Ovary (tissue), 9 donors: Measurements from ENCODE around the gene SMCO3. TPM values are rescaled to one million over a fixed set of nuclear protein-coding genes. Genes with fewer than 3 reads are reported as not detected.
"Not testable (repeated sequence)": the region's sequence is repeated elsewhere in the genome, so short reads cannot be mapped to it uniquely, and the experiment has no call there.

Experiments used
- DNase-seq, 5 donors: peaks; one replicate each; pipeline ENCODE4 v3.0.0-alpha.2; 2019 to 2020
- H3K27ac ChIP-seq, 2 donors: fragments of 200-600 bp; one replicate each; pipeline versions ENCODE4 v1.5.1 to v1.8.0; 2019 to 2022
- H3K27me3 ChIP-seq: fragments of 200-600 bp; one replicate; pipeline ENCODE4 v1.8.0; 2022
- H3K36me3 ChIP-seq: fragments of 200-600 bp; sonication (generic); one replicate; pipeline ENCODE4 v1.5.1; 2019
- H3K4me1 ChIP-seq: one replicate; pipeline ENCODE4 v1.8.1; 2013; ENCODE audit warnings: mild to moderate bottlenecking, moderate library complexity; ENCODE audit not compliant: insufficient read depth
- H3K4me3 ChIP-seq: fragments of 200-600 bp; sonication (generic); one replicate; pipeline ENCODE4 v1.5.1; 2017
- H3K9me3 ChIP-seq, 2 donors: fragments of 200-600 bp in 1 of 2; sonication (generic) in 1 of 2; one replicate each; pipeline versions ENCODE4 v1.5.1 to v1.8.1; 2013 to 2019; ENCODE audit warnings: mild to moderate bottlenecking in 1 of 2, moderate library complexity in 1 of 2
- EP300 ChIP-seq: sonication (generic); formaldehyde crosslinking; IDR thresholded peaks from one replicate; pipeline ENCODE4 v1.6.1; 2017; ENCODE audit warnings: antibody characterized with exemption
- POLR2A ChIP-seq: fragments of 450-650 bp; IDR thresholded peaks from one replicate; pipeline ENCODE4 v1.6.1; 2017; ENCODE audit warnings: antibody characterized with exemption, mild to moderate bottlenecking, moderate library complexity
- WGBS, 3 donors: extraction: QIAGEN DNeasy Blood & Tissue Kit in 1 of 3; methylation state at CpG; one replicate each; pipeline versions ENCODE4 v1.1.5 to v1.1.7; 2013 to 2017; 5-methylcytosine and 5-hydroxymethylcytosine counted together
- intact Hi-C, 4 donors: fragments of 100-400 bp; cut with DNase I; formaldehyde crosslinking; loops; one replicate each; pipeline versions ENCODE4 v1.11.0 to v1.15.1; 2022 to 2023
- polyA plus RNA-seq, 2 donors: library from polyadenylated mRNA; stranded (reverse); fragments of 200-250 nt in 1 of 2; fragments of 350-450 nt in 1 of 2; fragmentation: Illumina TruSeq in 1 of 2; extraction: RNeasy Lipid Tissue Mini Kit (QIAGEN cat#74804) in 1 of 2; gene quantifications; one replicate each; pipeline ENCODE4 v1.2.3, GENCODE V29; 2013 to 2014
- total RNA-seq, 7 donors: library from RNA; depleted of rRNA in 2 of 7; stranded (reverse); fragments of >200 nt in 2 of 7; fragmentation: NEBNext Ultra II Directional in 3 of 7; extraction: Animal tissue kit (Norgen Biotek cat#: 25700) in 3 of 7; gene quantifications; one replicate each; pipeline versions ENCODE4 v1.1.0 to v1.2.4, GENCODE V29; 2016 to 2023
- TF ChIP-seq, protein P1 (sequence below), 3 donors: fragments of 450-650 bp in 2 of 3; fragments of 200-600 bp in 1 of 3; IDR thresholded peaks; one replicate each; pipeline versions ENCODE4 v1.5.1 to v1.8.0; 2016 to 2022; ENCODE audit warnings: antibody characterized with exemption in 3 of 3, mild to moderate bottlenecking in 1 of 3
- donor health status: DM: no; HTN: no; CAD: no; lungs with moderate emphysema.
- donor health status: DM: no; HTN: no; CAD: no.
- donor health status: Bipolar disorder and iron deficiency.
- donor health status: DM: yes; HTN: yes; CAD: no.
- donor health status: DM: no; HTN: no; CAD: no.
- donor health status: DM: yes; HTN: yes; CAD: no.

The SMCO3 gene
- total and polyA plus RNA-seq, 9 donors = 0.04 to 0.30 (median 0.15) TPM; not detected in 6

DNA sequence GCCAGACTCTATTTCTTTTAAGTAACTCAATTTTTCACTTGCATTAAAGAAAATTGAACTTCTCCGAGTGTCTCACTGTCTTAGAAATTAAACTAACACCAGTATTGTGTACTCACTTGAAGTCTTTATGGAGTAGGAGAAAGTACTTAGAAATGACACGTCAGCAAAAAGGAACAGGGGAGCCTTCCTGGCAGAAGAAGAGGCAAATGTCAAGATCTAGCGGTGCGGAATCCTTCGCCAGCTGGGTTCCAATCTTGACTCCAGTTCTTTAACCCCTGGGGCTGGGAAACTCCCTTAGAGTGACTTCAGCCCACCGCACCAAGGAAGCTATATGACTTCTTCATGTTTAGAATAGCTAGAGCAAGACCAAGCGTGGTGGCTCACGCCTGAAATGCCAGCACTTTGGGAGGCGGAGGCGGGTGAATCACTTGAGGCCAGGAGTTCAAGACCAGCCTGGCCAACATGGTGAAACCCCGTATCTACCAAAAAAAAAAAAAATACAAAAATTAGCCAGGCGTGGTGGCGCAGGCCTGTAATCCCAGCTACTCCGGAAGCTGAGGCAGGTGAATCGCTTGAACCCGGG lies 45.1 kb downstream of the SMCO3 start:
- no peaks in the 10 kb centered on the region for H3K4me1 ChIP-seq
- intact Hi-C loops = no loop called here
- no peaks in the 10 kb centered on the region for H3K9me3 ChIP-seq
- H3K27ac ChIP-seq = peak overlapping the region; percentile 74 to 91
- H3K27me3 ChIP-seq = no peaks in the 10 kb centered on the region
- peak overlapping the region; percentile 81 for H3K4me3 ChIP-seq
- 21 to 34% (median 27%) methylated on average over 15 to 16 of the region's 16 CpGs for WGBS, 3 donors
- DNase-seq = peak; percentile 18 to 45 (median 32)
- TF ChIP-seq, protein P1, sequence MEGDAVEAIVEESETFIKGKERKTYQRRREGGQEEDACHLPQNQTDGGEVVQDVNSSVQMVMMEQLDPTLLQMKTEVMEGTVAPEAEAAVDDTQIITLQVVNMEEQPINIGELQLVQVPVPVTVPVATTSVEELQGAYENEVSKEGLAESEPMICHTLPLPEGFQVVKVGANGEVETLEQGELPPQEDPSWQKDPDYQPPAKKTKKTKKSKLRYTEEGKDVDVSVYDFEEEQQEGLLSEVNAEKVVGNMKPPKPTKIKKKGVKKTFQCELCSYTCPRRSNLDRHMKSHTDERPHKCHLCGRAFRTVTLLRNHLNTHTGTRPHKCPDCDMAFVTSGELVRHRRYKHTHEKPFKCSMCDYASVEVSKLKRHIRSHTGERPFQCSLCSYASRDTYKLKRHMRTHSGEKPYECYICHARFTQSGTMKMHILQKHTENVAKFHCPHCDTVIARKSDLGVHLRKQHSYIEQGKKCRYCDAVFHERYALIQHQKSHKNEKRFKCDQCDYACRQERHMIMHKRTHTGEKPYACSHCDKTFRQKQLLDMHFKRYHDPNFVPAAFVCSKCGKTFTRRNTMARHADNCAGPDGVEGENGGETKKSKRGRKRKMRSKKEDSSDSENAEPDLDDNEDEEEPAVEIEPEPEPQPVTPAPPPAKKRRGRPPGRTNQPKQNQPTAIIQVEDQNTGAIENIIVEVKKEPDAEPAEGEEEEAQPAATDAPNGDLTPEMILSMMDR (IDR thresholded peaks at IDR 0.05) = no peak
- TF ChIP-seq POLR2A (no peak), EP300 (no peak)
- no peaks in the 10 kb centered on the region for H3K36me3 ChIP-seq

DNA sequence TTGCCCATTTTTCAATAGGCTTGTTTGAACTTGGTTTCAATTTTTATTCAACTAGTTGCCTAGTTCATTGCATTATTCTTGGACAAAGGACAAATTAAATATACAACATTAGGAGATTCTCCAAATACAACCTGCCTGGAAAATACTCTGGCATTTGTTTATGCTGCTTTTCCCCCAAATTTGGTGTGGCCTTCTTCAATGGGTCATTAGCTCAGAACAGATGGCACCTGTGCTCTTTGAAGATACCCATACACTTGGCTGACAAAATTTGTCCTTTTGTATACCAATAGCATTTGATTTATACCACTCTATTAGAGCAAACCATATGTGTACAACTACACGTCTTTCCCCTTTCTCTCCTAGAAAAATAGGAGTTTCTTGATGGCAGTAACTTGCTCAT lies 46.4 kb downstream of the SMCO3 start:
- TF ChIP-seq POLR2A (no peak), EP300 (no peak)
- TF ChIP-seq, protein P1 (IDR thresholded peaks at IDR 0.05) = no peak
- no peak overlapping the region for H3K27ac ChIP-seq
- intact Hi-C loops = no loop called here
- H3K4me1 ChIP-seq = no peaks in the 10 kb centered on the region
- no peak for DNase-seq
- 84 to 88% (median 86%) methylated on average over 1 of the region's 1 CpG for WGBS, 3 donors
- H3K27me3 ChIP-seq = no peaks in the 10 kb centered on the region
- no peak overlapping the region for H3K4me3 ChIP-seq
- H3K36me3 ChIP-seq = no peaks in the 10 kb centered on the region
- no peaks in the 10 kb centered on the region for H3K9me3 ChIP-seq

DNA sequence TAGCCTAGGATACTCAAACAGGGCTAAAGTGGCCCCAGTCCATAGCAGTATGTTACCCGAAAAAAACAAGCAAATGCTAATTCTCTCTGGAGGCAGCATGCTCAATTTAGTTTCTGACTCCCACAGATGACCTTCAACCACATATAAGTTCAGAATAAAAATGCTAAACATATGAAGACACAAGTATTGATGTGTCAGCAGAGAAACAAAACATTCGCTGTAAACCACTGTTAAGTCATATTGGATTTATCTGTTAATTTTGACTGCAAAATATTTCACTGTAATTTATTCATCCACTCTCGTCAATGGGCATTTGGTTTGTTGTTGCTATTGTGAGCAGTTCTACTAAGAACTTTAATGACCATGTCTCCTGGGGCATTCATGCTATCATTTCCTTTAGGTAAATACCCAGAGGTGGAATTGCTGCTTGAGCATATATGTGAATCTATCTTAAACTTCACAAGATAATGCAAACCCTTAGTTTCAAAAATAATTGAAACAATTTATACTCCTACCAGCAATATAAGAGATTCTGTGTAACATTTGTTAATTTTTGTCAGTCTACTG lies 47.2 kb downstream of the SMCO3 start:
- H3K4me3 ChIP-seq = no peak overlapping the region
- 49 to 69% (median 60%) methylated on average over 3 of the region's 3 CpGs for WGBS, 3 donors
- no peaks in the 10 kb centered on the region for H3K4me1 ChIP-seq
- no peaks in the 10 kb centered on the region for H3K9me3 ChIP-seq
- no peak for TF ChIP-seq POLR2A
- TF ChIP-seq, protein P1 (IDR thresholded peaks at IDR 0.05) = no peak
- no peak for TF ChIP-seq EP300
- intact Hi-C loops = no loop called here
- no peak overlapping the region for H3K27ac ChIP-seq
- H3K27me3 ChIP-seq = no peaks in the 10 kb centered on the region
- DNase-seq = no peak
- no peaks in the 10 kb centered on the region for H3K36me3 ChIP-seq

DNA sequence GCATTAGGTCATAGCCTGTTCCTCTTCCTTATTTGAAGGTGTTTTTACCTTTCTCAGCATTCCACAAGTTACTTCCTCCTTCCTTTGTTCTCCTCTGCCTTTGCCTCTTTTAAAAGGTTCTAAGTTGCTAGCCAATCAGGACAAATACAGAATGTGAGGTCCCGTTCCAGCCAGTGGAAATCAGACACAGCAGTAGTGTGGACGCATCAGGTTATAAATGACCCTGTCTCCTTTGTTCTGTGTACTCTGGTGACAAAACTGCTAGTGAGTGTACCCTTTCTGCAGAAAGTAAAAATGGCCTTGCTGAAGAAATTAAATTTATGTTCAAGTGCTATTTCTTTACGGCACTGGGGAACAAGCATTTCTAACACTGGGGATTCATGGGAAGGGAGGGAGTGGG lies 48.0 kb downstream of the SMCO3 start:
- H3K27me3 ChIP-seq, H3K9me3 ChIP-seq, H3K27ac ChIP-seq, H3K4me3 ChIP-seq, DNase-seq, intact Hi-C loops, H3K36me3 ChIP-seq, H3K4me1 ChIP-seq: not testable (repeated sequence)
- WGBS, 3 donors = 95 to 98% (median 98%) methylated on average over 3 of the region's 3 CpGs

DNA sequence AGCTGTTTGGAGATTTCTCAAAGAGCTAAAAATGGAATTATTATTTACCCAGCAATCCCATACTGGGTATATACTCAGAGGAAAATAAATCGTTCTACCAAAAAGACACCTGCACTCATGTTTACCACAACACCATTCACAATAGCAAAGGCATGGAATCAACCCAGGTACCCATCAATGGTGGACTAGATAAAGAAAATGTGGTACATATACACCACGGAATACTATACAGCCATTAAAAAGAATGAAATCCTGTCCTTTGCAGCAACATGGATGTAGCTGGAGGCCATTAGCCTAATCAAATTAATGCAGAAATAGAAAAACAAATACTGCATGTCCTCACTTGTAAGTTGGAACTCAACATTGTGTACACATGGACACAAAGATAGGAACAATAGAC lies 48.6 kb downstream of the SMCO3 start:
- DNase-seq = no peak
- no peaks in the 10 kb centered on the region for H3K9me3 ChIP-seq
- WGBS, 3 donors = 94 to 99% (median 96%) methylated on average over 2 of the region's 2 CpGs
- TF ChIP-seq POLR2A (no peak), EP300 (no peak)
- TF ChIP-seq, protein P1 (IDR thresholded peaks at IDR 0.05) = no peak
- no peak overlapping the region for H3K27ac ChIP-seq
- H3K27me3 ChIP-seq = no peaks in the 10 kb centered on the region
- H3K36me3 ChIP-seq = no peaks in the 10 kb centered on the region
- intact Hi-C loops = no loop called here
- H3K4me3 ChIP-seq = no peak overlapping the region
- H3K4me1 ChIP-seq = no peaks in the 10 kb centered on the region

DNA sequence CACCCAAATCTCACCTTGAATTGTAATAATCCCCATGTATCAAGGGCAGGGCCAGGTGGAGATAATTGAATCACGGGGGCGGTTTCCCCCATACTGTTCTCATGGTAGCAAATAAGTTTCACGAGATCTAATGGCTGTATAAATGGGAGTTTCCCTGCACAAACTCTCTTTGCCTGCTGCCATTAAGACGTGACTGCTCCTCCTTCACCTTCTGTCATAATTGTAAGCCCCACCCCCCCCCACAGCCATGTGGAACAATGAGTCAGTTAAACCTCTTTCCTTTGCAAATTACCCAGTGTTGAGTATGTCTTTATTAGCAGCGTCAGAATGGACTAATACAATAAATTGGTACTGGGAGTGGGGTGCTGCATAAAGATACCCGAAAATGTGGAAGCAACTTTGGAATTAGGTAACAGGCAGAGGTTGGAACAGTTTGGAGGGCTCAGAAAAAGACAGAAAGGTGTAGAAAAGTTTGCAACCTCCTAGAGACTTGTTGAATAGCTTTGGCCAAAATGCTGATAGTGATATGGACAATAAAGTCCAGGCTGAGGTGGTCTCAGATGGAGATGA lies 54.2 kb downstream of the SMCO3 start:
- not testable (repeated sequence) for H3K36me3 ChIP-seq, H3K27ac ChIP-seq, DNase-seq, H3K4me3 ChIP-seq, H3K4me1 ChIP-seq, H3K27me3 ChIP-seq, H3K9me3 ChIP-seq
- intact Hi-C loops = loop anchor here in 2 of 4 donors (5.0 to 10.0 kb wide), 2 partner anchors 198 to 525 kb away; no protein-coding TSS in a partner anchor
- WGBS, 3 donors = 77 to 79% (median 79%) methylated on average over 6 of the region's 6 CpGs
